B cell (primary cell): Measurements from ENCODE around the gene NEO1.

Experiments used
- EZH2 ChIP-seq: IDR thresholded peaks from 2 replicates; pipeline ENCODE4 v1.6.1; 2012; ENCODE audit warnings: borderline replicate concordance, low read depth, mild to moderate bottlenecking, moderate library complexity, low read length; ENCODE audit not compliant: insufficient read depth, poor library complexity, severe bottlenecking
- TF ChIP-seq, protein P1 (sequence below): fragments of 200-600 bp; IDR thresholded peaks from one replicate; pipeline ENCODE4 v1.8.0; 2022; ENCODE audit warnings: antibody characterized with exemption, mild to moderate bottlenecking

DNA sequence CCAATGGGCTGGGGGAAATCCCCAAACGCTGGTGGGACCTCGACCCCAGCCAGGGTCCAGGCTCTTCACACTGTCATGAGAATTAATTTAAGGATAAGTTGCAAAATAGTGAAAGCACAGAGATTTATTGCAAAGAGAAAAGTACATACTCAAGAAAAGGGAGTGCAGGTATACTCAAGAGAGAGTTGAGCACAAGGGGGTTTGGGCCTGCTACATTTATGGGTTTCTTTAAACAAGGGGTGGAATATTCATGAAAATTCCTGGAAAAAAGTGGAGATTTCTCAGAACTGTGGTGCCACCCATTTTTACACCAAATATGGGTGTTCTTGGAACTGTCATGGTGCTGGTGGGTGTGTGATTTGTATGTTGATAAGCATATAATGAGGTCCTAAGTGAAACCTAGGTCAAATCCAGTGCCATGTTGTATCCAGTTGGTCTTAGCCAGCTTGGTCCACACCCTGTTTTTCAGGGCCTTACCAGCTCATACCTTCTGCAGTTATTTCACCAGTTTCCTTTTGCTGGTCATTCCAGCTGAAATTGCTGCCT is 32.6 kb upstream of the NEO1 start:
- TF ChIP-seq, protein P1, sequence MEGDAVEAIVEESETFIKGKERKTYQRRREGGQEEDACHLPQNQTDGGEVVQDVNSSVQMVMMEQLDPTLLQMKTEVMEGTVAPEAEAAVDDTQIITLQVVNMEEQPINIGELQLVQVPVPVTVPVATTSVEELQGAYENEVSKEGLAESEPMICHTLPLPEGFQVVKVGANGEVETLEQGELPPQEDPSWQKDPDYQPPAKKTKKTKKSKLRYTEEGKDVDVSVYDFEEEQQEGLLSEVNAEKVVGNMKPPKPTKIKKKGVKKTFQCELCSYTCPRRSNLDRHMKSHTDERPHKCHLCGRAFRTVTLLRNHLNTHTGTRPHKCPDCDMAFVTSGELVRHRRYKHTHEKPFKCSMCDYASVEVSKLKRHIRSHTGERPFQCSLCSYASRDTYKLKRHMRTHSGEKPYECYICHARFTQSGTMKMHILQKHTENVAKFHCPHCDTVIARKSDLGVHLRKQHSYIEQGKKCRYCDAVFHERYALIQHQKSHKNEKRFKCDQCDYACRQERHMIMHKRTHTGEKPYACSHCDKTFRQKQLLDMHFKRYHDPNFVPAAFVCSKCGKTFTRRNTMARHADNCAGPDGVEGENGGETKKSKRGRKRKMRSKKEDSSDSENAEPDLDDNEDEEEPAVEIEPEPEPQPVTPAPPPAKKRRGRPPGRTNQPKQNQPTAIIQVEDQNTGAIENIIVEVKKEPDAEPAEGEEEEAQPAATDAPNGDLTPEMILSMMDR: no peak
- TF ChIP-seq EZH2: no peak
